GM12878 (cell line): ENCODE results near the gene ZNF396. TPM values are rescaled to one million over a fixed set of nuclear protein-coding genes. Genes with fewer than 3 reads are reported as not detected.

ENCODE experiments used
- ATAC-seq: fragments of 200-7000 bp; cut with Tn5 transposase; 3 replicates; pipeline ENCODE4 v1.9.1; 2020; ENCODE audit warnings: mild to moderate bottlenecking, moderate library complexity
- BruUV-seq: library from RNA; stranded (reverse); fragments of 400-500 nt; replicated peaks from 2 replicates; lab custom pipeline; 2021; lab: Mats Ljungman, UMichigan
- CTCF ChIA-PET: fragments of 300-600 bp; sonication (Branson Sonifier 250); formaldehyde crosslinking; extraction: SDS; loops from one replicate; lab custom pipeline; 2021; ENCODE audit warnings: inconsistent platforms; lab: Yijun Ruan, JAX
- POLR2A ChIA-PET: fragments of 350-600 bp; formaldehyde crosslinking; extraction: SDS; loops from one replicate; lab custom pipeline; 2021; ENCODE audit warnings: inconsistent platforms; lab: Charles Lee
- RAD21 ChIA-PET: fragments of 300-600 bp; sonication (Branson Sonifier 250); formaldehyde crosslinking; loops from one replicate; lab custom pipeline; 2023; ENCODE audit warnings: antibody characterized with exemption; ENCODE audit not compliant: unreplicated experiment; lab: Charles Lee
- SMC1A ChIA-PET: fragments of 300-600 bp; sonication (Branson Sonifier 250); formaldehyde crosslinking; loops from one replicate; lab custom pipeline; 2023; ENCODE audit not compliant: unreplicated experiment, uncharacterized antibody; lab: Charles Lee
- DNase-seq: peaks from one replicate; pipeline ENCODE4 v3.0.0-alpha.2; 2011; ENCODE audit warnings: low read depth, low spot score
- FAIRE-seq: peaks from 3 replicates; lab custom pipeline; 2011; peaks lifted over from hg19 to GRCh38; lab: Jason Lieb, UNC
- H2AFZ ChIP-seq: 2 replicates; pipeline ENCODE4 v1.6.0; 2011; ENCODE audit warnings: low read depth, low read length, control low read depth; ENCODE audit not compliant: control insufficient read depth
- H3K27ac ChIP-seq: 2 replicates; pipeline ENCODE4 v1.5.1; 2011; ENCODE audit warnings: control low read depth; ENCODE audit not compliant: control insufficient read depth, insufficient read depth
- H3K27me3 ChIP-seq, 2 experiments: replicated peaks in 1 of 2; 2 replicates each; pipeline versions ENCODE4 v1.6.0 to v1.6.1; 2011; ENCODE audit warnings: low read length in 1 of 2; ENCODE audit not compliant: control insufficient read depth in 2 of 2, insufficient read depth in 2 of 2
- H3K36me3 ChIP-seq, 2 experiments: 2 replicates each; pipeline ENCODE4 v1.5.1; 2011; ENCODE audit warnings: low read length in 1 of 2; ENCODE audit not compliant: control insufficient read depth in 2 of 2, insufficient read depth in 2 of 2
- H3K4me1 ChIP-seq: 2 replicates; pipeline ENCODE4 v1.6.1; 2011; ENCODE audit warnings: mild to moderate bottlenecking, low read length, moderate library complexity, mixed read lengths; ENCODE audit not compliant: control insufficient read depth, insufficient read depth
- H3K4me2 ChIP-seq: 2 replicates; pipeline ENCODE4 v1.6.0; 2011; ENCODE audit warnings: control low read depth; ENCODE audit not compliant: control insufficient read depth, insufficient read depth
- H3K4me3 ChIP-seq: fragments of 200-600 bp; sonication (generic); 2 replicates; pipeline ENCODE4 v1.5.1; 2016
- H3K79me2 ChIP-seq: 2 replicates; pipeline ENCODE4 v1.6.0; 2011; ENCODE audit warnings: low read length; ENCODE audit not compliant: control insufficient read depth, insufficient read depth
- H3K9ac ChIP-seq: 2 replicates; pipeline ENCODE4 v1.8.0; 2011; ENCODE audit warnings: low read length, control low read depth, mixed read lengths; ENCODE audit not compliant: control insufficient read depth, insufficient read depth
- H3K9me3 ChIP-seq: replicated peaks from 3 replicates; pipeline ENCODE4 v1.5.1; 2011; ENCODE audit warnings: mild to moderate bottlenecking, low read length; ENCODE audit not compliant: control insufficient read depth, insufficient read depth
- H4K20me1 ChIP-seq: 2 replicates; pipeline ENCODE4 v1.6.0; 2011; ENCODE audit not compliant: control insufficient read depth, insufficient read depth
- ATF7 ChIP-seq: fragments of 450-650 bp; IDR thresholded peaks from 2 replicates; pipeline ENCODE4 v1.6.1; 2016; ENCODE audit warnings: low read depth, mild to moderate bottlenecking
- CBFB ChIP-seq: IDR thresholded peaks from 2 replicates; pipeline ENCODE4 v1.6.1; 2016; ENCODE audit warnings: antibody characterized with exemption, low read depth
- CHD1 ChIP-seq: IDR thresholded peaks from 2 replicates; pipeline ENCODE4 v1.6.1; 2012; ENCODE audit warnings: low read depth, low read length, improper control_type of control experiment
- E4F1 ChIP-seq: fragments of 450-650 bp; IDR thresholded peaks from 2 replicates; pipeline ENCODE4 v1.6.1; 2018; ENCODE audit warnings: borderline replicate concordance, mild to moderate bottlenecking; ENCODE audit not compliant: partially characterized antibody
- EGR1 ChIP-seq, 2 experiments: IDR thresholded peaks; 1 replicate in 1 of 2; 2 replicates in 1 of 2; pipeline ENCODE4 v1.6.1; 2011 to 2012; ENCODE audit warnings: low read depth in 2 of 2, low read length in 2 of 2, borderline replicate concordance in 1 of 2, mild to moderate bottlenecking in 1 of 2, moderate library complexity in 1 of 2
- FOS ChIP-seq: IDR thresholded peaks from 3 replicates; pipeline ENCODE4 v1.6.1; 2011; ENCODE audit warnings: borderline replicate concordance; ENCODE audit not compliant: insufficient read length; ENCODE audit errors: extremely low read depth
- HCFC1 ChIP-seq: fragments of 150-350 bp; IDR thresholded peaks from 2 replicates; pipeline ENCODE4 v1.6.1; 2014; ENCODE audit warnings: low read length
- JUND ChIP-seq: IDR thresholded peaks from 2 replicates; pipeline ENCODE4 v1.6.1; 2012; ENCODE audit warnings: low read depth, mild to moderate bottlenecking, low read length, improper control_type of control experiment, moderate library complexity
- NR2C1 ChIP-seq: fragments of 450-650 bp; IDR thresholded peaks from 2 replicates; pipeline ENCODE4 v1.6.1; 2017; ENCODE audit warnings: antibody characterized with exemption, mild to moderate bottlenecking, moderate library complexity
- RUNX3 ChIP-seq: IDR thresholded peaks from 2 replicates; pipeline ENCODE4 v1.6.1; 2012; ENCODE audit warnings: low read length, inconsistent platforms
- SKIL ChIP-seq: fragments of 450-650 bp; IDR thresholded peaks from 2 replicates; pipeline ENCODE4 v1.6.1; 2017; ENCODE audit warnings: mild to moderate bottlenecking, low read depth, inconsistent platforms; ENCODE audit not compliant: poor library complexity, severe bottlenecking
- SMAD5 ChIP-seq: IDR thresholded peaks from 2 replicates; pipeline ENCODE4 v1.6.1; 2016; ENCODE audit warnings: antibody characterized with exemption, low read depth
- ZZZ3 ChIP-seq: IDR thresholded peaks from 2 replicates; pipeline ENCODE4 v1.6.1; 2011; ENCODE audit warnings: low read depth; ENCODE audit not compliant: control insufficient read depth, insufficient read length
- in situ Hi-C: fragments of 300-500 bp; cut with MboI; formaldehyde crosslinking; loops from 9 replicates; pipeline ENCODE4 v1.14.3; 2018; ENCODE audit warnings: mixed read lengths
- intact Hi-C: fragments of 100-400 bp; cut with micrococcal nuclease; formaldehyde crosslinking; loops from one replicate; pipeline ENCODE4 v1.14.2; 2022; ENCODE audit not compliant: unreplicated experiment
- polyA plus RNA-seq, 11 experiments: library from polyadenylated mRNA; depleted of rRNA in 4 of 11; unstranded in 6 of 11; stranded (reverse) in 5 of 11; fragments of >200 nt; fragmentation: Nextera tagmentation in 4 of 11; fragmentation: Illumina TruSeq in 1 of 11; extraction: Ambion mirVana in 4 of 11; extraction: Trizol in 1 of 11; gene quantifications; 1 replicate in 1 of 11; 2 replicates in 10 of 11; pipeline versions ENCODE4 v1.2.1 to v1.2.3, GENCODE V29; 2011 to 2016; ENCODE audit warnings: inconsistent platforms in 2 of 11, missing spikeins in 2 of 11, low read depth in 1 of 11
- total RNA-seq, 4 experiments: library from RNA; depleted of rRNA in 3 of 4; stranded (reverse); fragments of >200 nt in 3 of 4; fragmentation: Illumina TruSeq in 1 of 4; extraction: Trizol in 1 of 4; gene quantifications; 2 replicates each; pipeline versions ENCODE4 v1.2.1 to v1.2.3, GENCODE V29; 2013 to 2021

ZNF396 gene
- total and polyA plus RNA-seq, 10 of the 15 experiments (the other 5 are each of a cell fraction or from before 2014, with no cell fraction given): 0.14 to 0.79 (median 0.47) TPM

GRCh38 chr18:35352778-35353177, 24.4 kb downstream of the ZNF396 start:
- Histone ChIP-seq H3K4me2 (no peak overlapping the region), H4K20me1 (no peaks in the 10 kb centered on the region), H2AFZ (no peak overlapping the region), H3K9me3 (no peaks in the 10 kb centered on the region; the same call in 2 of the 3 replicates), H3K27me3 (no peaks in the 10 kb centered on the region), H3K4me3 (no peak overlapping the region), H3K27ac (no peak overlapping the region), H3K36me3 (no peaks in the 10 kb centered on the region), H3K9ac (no peak overlapping the region), H3K79me2 (no peaks in the 10 kb centered on the region), H3K4me1 (no peaks in the 10 kb centered on the region)
- ChIA-PET SMC1A (no interaction called here), CTCF (no interaction called here), POLR2A (no interaction called here), RAD21 (no interaction called here)
- BruUV-seq: no TSS peak
- in situ Hi-C loops (no loop called here), intact Hi-C loops (no loop called here)
- no peak for ATAC-seq
- TF ChIP-seq E4F1 (no peak), SMAD5 (no peak), FOS (no peak), CHD1 (no peak), ATF7 (no peak), SKIL (no peak), NR2C1 (no peak), JUND (no peak), RUNX3 (no peak), ZZZ3 (no peak), HCFC1 (no peak), EGR1 (IDR thresholded peaks at IDR 0.05; ENCODE audit: borderline replicate concordance in 1 of 2, low read depth in 2 of 2, low read length in 2 of 2) (no peak), CBFB (no peak)
- no peak for DNase-seq
- FAIRE-seq: no peak
